Stimulated activated CD4-positive, alpha-beta T cell treated with anti-CD3 and anti-CD28 coated beads, TNF-alpha, amount 100 ng/mL, for 48 hours (primary cell): Measurements from ENCODE around the gene CASK.

Source experiments
- DNase-seq, 3 donors: peaks; one replicate each; pipeline ENCODE4 v3.0.0-alpha.2; 2020; ENCODE audit warnings: low read depth in 3 of 3

The CASK gene

DNA sequence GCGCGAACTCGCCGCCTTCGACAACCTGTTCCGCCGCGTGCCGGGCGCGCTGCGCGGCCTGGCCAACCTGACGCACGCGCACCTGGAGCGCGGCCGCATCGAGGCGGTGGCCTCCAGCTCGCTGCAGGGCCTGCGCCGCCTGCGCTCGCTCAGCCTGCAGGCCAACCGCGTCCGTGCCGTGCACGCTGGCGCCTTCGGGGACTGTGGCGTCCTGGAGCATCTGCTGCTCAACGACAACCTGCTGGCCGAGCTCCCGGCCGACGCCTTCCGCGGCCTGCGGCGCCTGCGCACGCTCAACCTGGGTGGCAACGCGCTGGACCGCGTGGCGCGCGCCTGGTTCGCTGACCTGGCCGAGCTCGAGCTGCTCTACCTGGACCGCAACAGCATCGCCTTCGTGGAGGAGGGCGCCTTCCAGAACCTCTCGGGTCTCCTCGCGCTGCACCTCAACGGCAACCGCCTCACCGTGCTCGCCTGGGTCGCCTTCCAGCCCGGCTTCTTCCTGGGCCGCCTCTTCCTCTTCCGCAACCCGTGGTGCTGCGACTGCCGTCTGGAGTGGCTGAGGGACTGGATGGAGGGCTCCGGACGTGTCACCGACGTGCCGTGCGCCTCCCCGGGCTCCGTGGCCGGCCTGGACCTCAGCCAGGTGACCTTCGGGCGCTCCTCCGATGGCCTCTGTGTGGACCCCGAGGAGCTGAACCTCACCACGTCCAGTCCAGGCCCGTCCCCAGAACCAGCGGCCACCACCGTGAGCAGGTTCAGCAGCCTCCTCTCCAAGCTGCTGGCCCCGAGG, 449.2 kb downstream of the CASK start:
- DNase-seq: no peak

DNA sequence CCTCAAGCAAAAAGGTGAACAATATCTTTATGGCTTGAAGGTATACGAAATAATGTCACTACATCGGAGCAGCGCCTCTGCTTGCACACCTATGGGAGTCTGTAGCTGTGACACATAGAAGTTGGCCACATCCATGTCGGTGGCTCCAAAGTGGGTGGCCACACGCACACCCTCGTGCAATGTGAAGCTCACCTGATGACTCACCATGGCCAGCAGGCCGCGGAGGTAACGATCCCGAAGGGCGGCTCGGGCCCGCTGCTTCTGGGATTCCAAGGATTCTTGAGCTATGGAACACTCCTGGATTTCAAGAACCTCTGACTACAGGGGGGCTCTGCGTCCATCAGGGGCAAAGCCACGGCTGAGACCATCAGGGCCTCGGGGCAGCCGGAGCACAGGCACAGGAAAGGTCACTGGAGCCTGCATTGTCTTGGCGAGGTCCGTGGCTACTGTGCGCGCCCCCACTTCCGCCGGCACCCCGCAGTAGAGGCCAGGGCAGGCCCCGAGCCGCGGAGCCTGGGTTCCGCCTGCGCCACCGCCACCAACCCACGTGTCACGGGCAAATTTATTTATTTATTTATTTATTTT, 451.0 kb downstream of the CASK start:
- no peak for DNase-seq

- DNase-seq: no peak
Measured at GRCh38 chrX:41471786-41472185, 451.6 kb downstream of the CASK start.

DNA sequence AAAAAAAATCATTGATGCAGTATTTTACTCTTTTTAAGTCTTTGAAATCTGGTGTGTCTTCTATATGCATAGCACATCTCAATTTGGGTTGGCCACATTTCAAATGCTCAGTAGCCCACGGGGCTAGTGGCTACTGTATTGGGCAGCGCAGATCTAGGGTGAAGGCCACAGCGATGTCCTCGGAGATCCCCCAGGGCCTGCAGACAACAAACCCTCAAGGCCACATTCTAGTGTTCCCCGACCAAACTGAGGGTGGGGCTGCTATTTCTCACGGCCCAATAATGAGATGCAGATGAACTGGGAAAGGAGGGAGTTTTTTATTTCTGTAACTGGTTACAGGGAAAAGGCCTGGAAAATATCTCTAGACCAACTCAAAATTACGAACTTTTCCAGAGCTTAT, 452.6 kb downstream of the CASK start:
- no peak for DNase-seq

- no peak for DNase-seq
Measured at GRCh38 chrX:41468647-41469323, 454.6 kb downstream of the CASK start.
